Neural cell (in vitro differentiated cells): Measurements from ENCODE around the gene GTPBP10. TPM values are rescaled to one million over a fixed set of nuclear protein-coding genes. Genes with fewer than 3 reads are reported as not detected.

Experiments
- H2AFZ ChIP-seq: fragments of 200-600, 300-800 bp; sonication (generic), shearing (Covaris generic); 2 replicates; pipeline ENCODE4 v1.6.0; 2014; ENCODE audit warnings: low read depth, mild to moderate bottlenecking, antibody characterized with exemption, low read length, moderate library complexity
- H3F3A ChIP-seq: fragments of 200-600 bp; shearing (Covaris generic); 2 replicates; pipeline ENCODE4 v1.6.1; 2016; ENCODE audit warnings: mild to moderate bottlenecking, moderate library complexity, mixed read lengths, antibody characterized with exemption, low read length; ENCODE audit not compliant: insufficient read depth, poor library complexity, severe bottlenecking
- H3K27ac ChIP-seq: fragments of 200-600, 300-800 bp; sonication (generic), shearing (Covaris generic); 2 replicates; pipeline ENCODE4 v1.5.1; 2014; ENCODE audit warnings: mild to moderate bottlenecking, low read length, moderate library complexity
- H3K27me3 ChIP-seq: fragments of 300-800, 200-600 bp; sonication (generic), shearing (Covaris generic); 2 replicates; pipeline ENCODE4 v1.6.0; 2014; ENCODE audit warnings: mild to moderate bottlenecking, low read depth, low read length, moderate library complexity; ENCODE audit not compliant: insufficient read depth
- H3K36me3 ChIP-seq: fragments of 300-800, 200-600 bp; sonication (generic), shearing (Covaris generic); 2 replicates; pipeline ENCODE4 v1.5.1; 2014; ENCODE audit warnings: mild to moderate bottlenecking, antibody characterized with exemption, low read length, moderate library complexity; ENCODE audit not compliant: insufficient read depth
- H3K4me2 ChIP-seq: fragments of 300-800, 200-600 bp; sonication (generic), shearing (Covaris generic); 2 replicates; pipeline ENCODE4 v1.6.0; 2014; ENCODE audit warnings: mild to moderate bottlenecking, low read length
- H3K4me3 ChIP-seq: fragments of 300-800, 200-600 bp; sonication (generic), shearing (Covaris generic); 2 replicates; pipeline ENCODE4 v1.5.1; 2014; ENCODE audit warnings: mild to moderate bottlenecking, low read length, moderate library complexity
- H3K79me2 ChIP-seq: fragments of 200-600 bp; shearing (Covaris generic); replicated peaks from 2 replicates; pipeline ENCODE4 v1.6.0; 2014; ENCODE audit warnings: mild to moderate bottlenecking, low read length, moderate library complexity; ENCODE audit not compliant: insufficient read depth
- H3K9ac ChIP-seq: fragments of 300-800, 200-600 bp; sonication (generic), shearing (Covaris generic); 2 replicates; pipeline ENCODE4 v1.6.1; 2016; ENCODE audit warnings: mild to moderate bottlenecking, low read length, mixed read lengths
- H3K9me2 ChIP-seq: fragments of 200-600 bp; shearing (Covaris generic); 2 replicates; pipeline ENCODE4 v1.6.1; 2016; ENCODE audit warnings: mild to moderate bottlenecking, low read length, mixed read lengths; ENCODE audit not compliant: insufficient read depth
- H3K9me3 ChIP-seq: fragments of 200-600, 300-800 bp; sonication (generic), shearing (Covaris generic); 2 replicates; pipeline ENCODE4 v1.6.1; 2016; ENCODE audit warnings: mild to moderate bottlenecking, mixed run types, low read length, moderate library complexity, mixed read lengths
- H4K20me1 ChIP-seq: fragments of 200-600 bp; shearing (Covaris generic); 2 replicates; pipeline ENCODE4 v1.6.1; 2016; ENCODE audit warnings: mild to moderate bottlenecking, mixed run types; ENCODE audit not compliant: insufficient read depth
- EP300 ChIP-seq: fragments of 450-650 bp; conservative IDR thresholded peaks from 2 replicates; pipeline ENCODE4 v1.6.1; 2014; ENCODE audit warnings: antibody characterized with exemption, mild to moderate bottlenecking, moderate library complexity; ENCODE audit not compliant: poor library complexity, severe bottlenecking
- EZH2 ChIP-seq: fragments of 200-600, 300-800 bp; shearing (Covaris generic), sonication (generic); IDR thresholded peaks from 2 replicates; pipeline ENCODE4 v1.6.1; 2014; ENCODE audit warnings: antibody characterized with exemption, low read length, borderline replicate concordance, mild to moderate bottlenecking; ENCODE audit not compliant: insufficient read depth, poor library complexity, severe bottlenecking
- MXI1 ChIP-seq: fragments of 450-650 bp; conservative IDR thresholded peaks from 2 replicates; pipeline ENCODE4 v1.6.1; 2014; ENCODE audit warnings: antibody characterized with exemption, mild to moderate bottlenecking; ENCODE audit not compliant: poor library complexity, severe bottlenecking
- POLR2AphosphoS5 ChIP-seq: IDR thresholded peaks from 2 replicates; pipeline ENCODE4 v1.6.1; 2012
- RAD21 ChIP-seq: fragments of 450-650 bp; conservative IDR thresholded peaks from 2 replicates; pipeline ENCODE4 v1.6.1; 2014; ENCODE audit warnings: antibody characterized with exemption, mild to moderate bottlenecking, moderate library complexity
- SMC3 ChIP-seq: fragments of 450-650 bp; conservative IDR thresholded peaks from 2 replicates; pipeline ENCODE4 v1.6.1; 2014; ENCODE audit warnings: antibody characterized with exemption, mild to moderate bottlenecking, moderate library complexity; ENCODE audit not compliant: poor library complexity
- polyA plus RNA-seq: library from polyadenylated mRNA; depleted of rRNA; stranded (reverse); fragments of >200 nt; gene quantifications from 2 replicates; pipeline ENCODE4 v1.2.3, GENCODE V29; 2014
- TF ChIP-seq, protein P1 (sequence below): IDR thresholded peaks from 2 replicates; pipeline ENCODE4 v1.6.1; 2012; ENCODE audit warnings: borderline replicate concordance
- TF ChIP-seq, protein P2 (sequence below): fragments of 450-650 bp; IDR thresholded peaks from 2 replicates; pipeline ENCODE4 v1.5.1; 2014; ENCODE audit warnings: antibody characterized with exemption, mild to moderate bottlenecking, moderate library complexity; ENCODE audit not compliant: poor library complexity, severe bottlenecking

GTPBP10 gene
- polyA plus RNA-seq, 1 donor from 2014 or later: 22.8 TPM

DNA sequence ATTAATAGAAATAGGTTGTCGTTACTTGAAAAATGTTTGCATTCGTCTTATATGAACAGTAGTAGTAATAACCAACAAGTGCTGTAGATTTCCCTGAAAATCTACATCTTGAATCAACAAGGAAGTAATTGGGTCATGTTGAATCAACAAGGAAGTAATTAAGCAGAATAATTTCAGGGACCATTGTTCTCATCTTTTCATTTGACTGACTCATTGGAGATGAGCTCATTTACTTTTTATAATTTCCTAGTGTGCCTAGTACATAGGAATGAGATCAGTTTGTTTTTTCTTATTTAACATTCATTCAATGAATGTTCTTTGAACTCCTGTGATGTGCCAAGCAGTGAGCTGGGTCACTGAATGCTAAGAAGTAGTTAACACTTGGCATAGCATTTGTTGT lies 65.0 kb downstream of the GTPBP10 start:
- Histone ChIP-seq H3K9me3 (no peaks in the 10 kb centered on the region), H3K4me3 (no peak overlapping the region), H3K9me2 (no peaks in the 10 kb centered on the region), H3K9ac (no peak overlapping the region), H3K4me2 (no peak overlapping the region), H3F3A (no peaks in the 10 kb centered on the region), H2AFZ (no peak overlapping the region), H3K27ac (no peak overlapping the region), H3K36me3 (peaks cover 20% of the 10 kb centered on the region), H3K79me2 (peaks cover 12% of the 10 kb centered on the region), H4K20me1 (no peaks in the 10 kb centered on the region), H3K27me3 (no peaks in the 10 kb centered on the region)
- TF ChIP-seq, protein P1, sequence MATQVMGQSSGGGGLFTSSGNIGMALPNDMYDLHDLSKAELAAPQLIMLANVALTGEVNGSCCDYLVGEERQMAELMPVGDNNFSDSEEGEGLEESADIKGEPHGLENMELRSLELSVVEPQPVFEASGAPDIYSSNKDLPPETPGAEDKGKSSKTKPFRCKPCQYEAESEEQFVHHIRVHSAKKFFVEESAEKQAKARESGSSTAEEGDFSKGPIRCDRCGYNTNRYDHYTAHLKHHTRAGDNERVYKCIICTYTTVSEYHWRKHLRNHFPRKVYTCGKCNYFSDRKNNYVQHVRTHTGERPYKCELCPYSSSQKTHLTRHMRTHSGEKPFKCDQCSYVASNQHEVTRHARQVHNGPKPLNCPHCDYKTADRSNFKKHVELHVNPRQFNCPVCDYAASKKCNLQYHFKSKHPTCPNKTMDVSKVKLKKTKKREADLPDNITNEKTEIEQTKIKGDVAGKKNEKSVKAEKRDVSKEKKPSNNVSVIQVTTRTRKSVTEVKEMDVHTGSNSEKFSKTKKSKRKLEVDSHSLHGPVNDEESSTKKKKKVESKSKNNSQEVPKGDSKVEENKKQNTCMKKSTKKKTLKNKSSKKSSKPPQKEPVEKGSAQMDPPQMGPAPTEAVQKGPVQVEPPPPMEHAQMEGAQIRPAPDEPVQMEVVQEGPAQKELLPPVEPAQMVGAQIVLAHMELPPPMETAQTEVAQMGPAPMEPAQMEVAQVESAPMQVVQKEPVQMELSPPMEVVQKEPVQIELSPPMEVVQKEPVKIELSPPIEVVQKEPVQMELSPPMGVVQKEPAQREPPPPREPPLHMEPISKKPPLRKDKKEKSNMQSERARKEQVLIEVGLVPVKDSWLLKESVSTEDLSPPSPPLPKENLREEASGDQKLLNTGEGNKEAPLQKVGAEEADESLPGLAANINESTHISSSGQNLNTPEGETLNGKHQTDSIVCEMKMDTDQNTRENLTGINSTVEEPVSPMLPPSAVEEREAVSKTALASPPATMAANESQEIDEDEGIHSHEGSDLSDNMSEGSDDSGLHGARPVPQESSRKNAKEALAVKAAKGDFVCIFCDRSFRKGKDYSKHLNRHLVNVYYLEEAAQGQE: no peak
- TF ChIP-seq EZH2 (no peak), POLR2AphosphoS5 (no peak), MXI1 (no peak), RAD21 (no peak), EP300 (no peak)
- TF ChIP-seq, protein P2, sequence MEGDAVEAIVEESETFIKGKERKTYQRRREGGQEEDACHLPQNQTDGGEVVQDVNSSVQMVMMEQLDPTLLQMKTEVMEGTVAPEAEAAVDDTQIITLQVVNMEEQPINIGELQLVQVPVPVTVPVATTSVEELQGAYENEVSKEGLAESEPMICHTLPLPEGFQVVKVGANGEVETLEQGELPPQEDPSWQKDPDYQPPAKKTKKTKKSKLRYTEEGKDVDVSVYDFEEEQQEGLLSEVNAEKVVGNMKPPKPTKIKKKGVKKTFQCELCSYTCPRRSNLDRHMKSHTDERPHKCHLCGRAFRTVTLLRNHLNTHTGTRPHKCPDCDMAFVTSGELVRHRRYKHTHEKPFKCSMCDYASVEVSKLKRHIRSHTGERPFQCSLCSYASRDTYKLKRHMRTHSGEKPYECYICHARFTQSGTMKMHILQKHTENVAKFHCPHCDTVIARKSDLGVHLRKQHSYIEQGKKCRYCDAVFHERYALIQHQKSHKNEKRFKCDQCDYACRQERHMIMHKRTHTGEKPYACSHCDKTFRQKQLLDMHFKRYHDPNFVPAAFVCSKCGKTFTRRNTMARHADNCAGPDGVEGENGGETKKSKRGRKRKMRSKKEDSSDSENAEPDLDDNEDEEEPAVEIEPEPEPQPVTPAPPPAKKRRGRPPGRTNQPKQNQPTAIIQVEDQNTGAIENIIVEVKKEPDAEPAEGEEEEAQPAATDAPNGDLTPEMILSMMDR: no peak

DNA sequence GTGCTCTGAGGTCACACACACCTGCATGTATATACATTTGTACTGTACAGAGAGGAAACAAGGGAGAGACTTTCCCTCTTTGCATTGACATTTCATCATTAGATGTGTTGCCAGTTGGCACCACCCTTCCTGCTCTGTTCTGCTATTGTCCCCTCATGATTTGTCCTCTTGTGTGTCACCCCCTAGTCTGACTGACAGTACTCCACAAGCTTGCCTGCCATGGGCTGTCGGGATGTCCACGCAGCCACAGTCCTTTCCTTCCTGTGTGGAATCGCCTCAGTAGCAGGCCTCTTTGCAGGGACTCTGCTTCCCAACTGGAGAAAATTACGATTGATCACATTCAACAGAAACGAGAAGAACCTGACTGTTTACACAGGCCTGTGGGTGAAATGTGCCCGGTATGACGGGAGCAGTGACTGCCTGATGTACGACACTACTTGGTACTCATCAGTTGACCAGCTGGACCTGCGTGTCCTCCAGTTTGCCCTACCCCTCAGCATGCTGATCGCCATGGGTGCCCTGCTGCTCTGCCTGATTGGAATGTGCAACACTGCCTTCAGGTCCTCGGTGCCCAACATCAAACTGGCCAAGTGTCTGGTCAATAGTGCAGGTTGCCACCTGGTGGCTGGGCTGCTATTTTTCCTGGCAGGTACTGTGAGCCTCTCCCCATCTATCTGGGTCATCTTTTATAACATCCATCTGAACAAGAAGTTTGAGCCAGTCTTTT lies 66.1 kb downstream of the GTPBP10 start:
- no peaks in the 10 kb centered on the region for H3K9me3 ChIP-seq
- peaks cover 16% of the 10 kb centered on the region for H3K36me3 ChIP-seq

More for the DNA sequence above, 66.1 kb downstream of the GTPBP10 start:
- H4K20me1 ChIP-seq: no peaks in the 10 kb centered on the region
- TF ChIP-seq, protein P2: no peak
- TF ChIP-seq MXI1 (no peak), SMC3 (no peak), EZH2 (no peak), EP300 (no peak)
- H3K4me3 ChIP-seq: no peak overlapping the region
- no peaks in the 10 kb centered on the region for H3K27me3 ChIP-seq
- no peak overlapping the region for H2AFZ ChIP-seq
- no peak overlapping the region for H3K9ac ChIP-seq
- H3K4me2 ChIP-seq: no peak overlapping the region
- H3K79me2 ChIP-seq: peaks cover 12% of the 10 kb centered on the region
- no peak overlapping the region for H3K27ac ChIP-seq
- no peaks in the 10 kb centered on the region for H3K9me2 ChIP-seq
- H3F3A ChIP-seq: no peaks in the 10 kb centered on the region
